ENCODE measurements around the gene GP1BA.

Gene GP1BA

DNA sequence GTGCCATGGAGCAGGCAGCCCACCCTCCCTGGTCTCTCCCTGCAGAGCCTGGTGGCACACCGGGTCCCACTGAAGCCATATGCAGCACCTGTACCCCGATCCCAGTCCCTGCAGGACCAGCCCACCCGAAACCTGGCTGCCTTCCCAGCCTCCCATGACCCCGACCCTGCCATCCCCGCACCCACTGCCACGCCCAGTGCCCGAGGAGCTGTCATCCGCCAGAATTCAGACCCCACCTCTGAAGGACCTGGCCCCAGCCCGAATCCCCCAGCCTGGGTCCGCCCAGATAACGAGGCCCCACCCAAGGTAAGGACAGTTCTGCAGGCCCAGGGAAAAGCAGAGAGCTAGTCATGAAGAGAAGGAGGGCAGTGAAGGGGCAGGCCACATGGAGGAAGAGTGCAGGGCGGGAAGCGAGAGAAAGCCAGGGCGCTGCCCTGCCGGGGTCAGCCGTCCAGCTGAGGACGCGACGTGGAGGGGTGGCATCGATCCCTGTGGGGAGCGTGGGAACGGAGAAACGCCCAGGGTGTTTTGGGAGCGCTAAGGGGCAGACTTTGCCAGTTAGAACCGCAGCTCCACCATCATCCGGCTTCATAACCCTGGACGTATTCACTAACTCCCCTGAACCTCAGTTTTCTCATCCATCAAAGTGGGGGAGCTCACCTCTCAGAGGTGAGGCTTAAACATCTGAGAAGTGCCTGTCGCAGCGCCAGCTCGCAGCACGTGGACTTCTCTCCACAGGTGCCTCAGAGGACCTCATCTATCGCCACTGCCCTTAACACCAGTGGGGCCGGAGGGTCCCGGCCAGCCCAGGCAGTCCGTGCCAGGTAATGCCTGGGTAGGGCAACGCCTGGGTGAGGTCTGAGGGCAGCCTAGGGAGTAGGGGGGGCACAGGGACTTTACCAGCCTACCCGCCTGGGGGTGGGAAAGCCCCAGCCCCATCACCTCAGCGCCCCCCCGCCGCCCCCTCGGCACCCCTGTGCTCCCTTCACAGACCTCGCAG lies 40.4 kb upstream of the GP1BA start:
- Histone ChIP-seq H3K4me2 (no peak overlapping the region), H3K79me2 (ENCODE audit: insufficient read depth, low read depth) (no peaks in the 10 kb centered on the region), H3K4me3 (IDR thresholded peaks at IDR 0.05; ENCODE audit: insufficient read depth, low read depth, low read length) (no peak overlapping the region), H3K27ac (no peak overlapping the region), H3K27me3 (ENCODE audit: insufficient read depth, low read depth) (no peaks in the 10 kb centered on the region), H2AFZ (ENCODE audit: low read depth) (no peak overlapping the region), H4K20me1 (ENCODE audit: insufficient read depth) (no peaks in the 10 kb centered on the region), H3K9ac (no peak overlapping the region), H3K36me3 (ENCODE audit: insufficient read depth) (no peaks in the 10 kb centered on the region), H3K4me1 (ENCODE audit: low read depth, poor library complexity, severe bottlenecking) (no peaks in the 10 kb centered on the region)
- TF ChIP-seq, protein P1, sequence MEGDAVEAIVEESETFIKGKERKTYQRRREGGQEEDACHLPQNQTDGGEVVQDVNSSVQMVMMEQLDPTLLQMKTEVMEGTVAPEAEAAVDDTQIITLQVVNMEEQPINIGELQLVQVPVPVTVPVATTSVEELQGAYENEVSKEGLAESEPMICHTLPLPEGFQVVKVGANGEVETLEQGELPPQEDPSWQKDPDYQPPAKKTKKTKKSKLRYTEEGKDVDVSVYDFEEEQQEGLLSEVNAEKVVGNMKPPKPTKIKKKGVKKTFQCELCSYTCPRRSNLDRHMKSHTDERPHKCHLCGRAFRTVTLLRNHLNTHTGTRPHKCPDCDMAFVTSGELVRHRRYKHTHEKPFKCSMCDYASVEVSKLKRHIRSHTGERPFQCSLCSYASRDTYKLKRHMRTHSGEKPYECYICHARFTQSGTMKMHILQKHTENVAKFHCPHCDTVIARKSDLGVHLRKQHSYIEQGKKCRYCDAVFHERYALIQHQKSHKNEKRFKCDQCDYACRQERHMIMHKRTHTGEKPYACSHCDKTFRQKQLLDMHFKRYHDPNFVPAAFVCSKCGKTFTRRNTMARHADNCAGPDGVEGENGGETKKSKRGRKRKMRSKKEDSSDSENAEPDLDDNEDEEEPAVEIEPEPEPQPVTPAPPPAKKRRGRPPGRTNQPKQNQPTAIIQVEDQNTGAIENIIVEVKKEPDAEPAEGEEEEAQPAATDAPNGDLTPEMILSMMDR (conservative IDR thresholded peaks at IDR 0.05; ENCODE audit: low read depth, low read length): no peak

DNA sequence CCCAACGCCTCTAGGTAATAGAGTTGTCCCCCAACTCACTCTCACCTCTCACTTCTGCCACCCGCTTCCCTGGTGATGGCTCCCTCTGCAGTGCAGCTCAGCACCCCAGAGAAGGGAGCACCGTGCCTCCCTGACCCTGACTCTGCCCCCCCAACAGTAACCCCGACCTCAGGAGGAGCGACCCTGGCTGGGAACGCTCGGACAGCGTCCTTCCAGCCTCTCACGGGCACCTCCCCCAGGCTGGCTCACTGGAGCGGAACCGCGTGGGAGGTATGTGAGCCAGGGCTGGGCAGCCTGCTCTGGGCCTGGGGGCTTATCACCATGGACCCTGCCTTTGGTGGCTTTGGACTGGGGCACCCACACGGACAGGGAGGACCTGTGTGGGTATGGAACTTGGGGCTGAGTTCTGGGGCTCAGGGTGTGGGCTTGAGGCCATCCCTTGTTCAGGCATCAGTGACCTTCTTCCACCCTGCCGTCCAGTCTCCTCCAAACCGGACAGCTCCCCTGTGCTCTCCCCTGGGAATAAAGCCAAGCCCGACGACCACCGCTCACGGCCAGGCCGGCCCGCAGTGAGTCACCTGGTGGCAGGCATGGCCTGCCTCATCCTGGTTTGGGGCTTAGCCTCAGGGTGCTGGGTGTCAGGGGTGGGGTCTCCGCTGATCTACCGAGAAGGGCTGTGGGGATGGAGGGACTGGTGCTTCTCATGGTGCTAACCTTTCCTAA lies 39.4 kb upstream of the GP1BA start:
- Histone ChIP-seq H3K4me2 (no peak overlapping the region), H3K79me2 (ENCODE audit: insufficient read depth, low read depth) (no peaks in the 10 kb centered on the region), H4K20me1 (ENCODE audit: insufficient read depth) (no peaks in the 10 kb centered on the region), H3K27me3 (ENCODE audit: insufficient read depth, low read depth) (no peaks in the 10 kb centered on the region), H2AFZ (ENCODE audit: low read depth) (no peak overlapping the region), H3K4me3 (IDR thresholded peaks at IDR 0.05; ENCODE audit: insufficient read depth, low read depth, low read length) (no peak overlapping the region), H3K36me3 (ENCODE audit: insufficient read depth) (no peaks in the 10 kb centered on the region), H3K27ac (no peak overlapping the region), H3K4me1 (ENCODE audit: low read depth, poor library complexity, severe bottlenecking) (no peaks in the 10 kb centered on the region), H3K9ac (no peak overlapping the region)
- TF ChIP-seq, protein P1 (conservative IDR thresholded peaks at IDR 0.05; ENCODE audit: low read depth, low read length): no peak

DNA sequence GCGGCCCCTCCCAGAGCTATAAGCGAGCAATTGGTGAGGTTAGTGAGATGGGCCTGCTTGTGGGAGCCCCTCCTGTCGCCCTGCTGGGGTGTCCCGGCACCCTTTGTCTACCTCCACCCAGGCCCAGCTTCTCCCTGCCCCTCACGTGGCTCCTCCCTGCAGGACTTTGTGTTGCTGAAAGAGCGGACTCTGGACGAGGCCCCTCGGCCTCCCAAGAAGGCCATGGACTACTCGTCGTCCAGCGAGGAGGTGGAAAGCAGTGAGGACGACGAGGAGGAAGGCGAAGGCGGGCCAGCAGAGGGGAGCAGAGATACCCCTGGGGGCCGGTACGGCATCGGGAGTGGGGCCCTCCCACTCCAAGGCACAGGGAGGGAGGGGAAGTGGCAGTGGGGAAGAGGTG lies 38.8 kb upstream of the GP1BA start:
- Histone ChIP-seq H3K27me3 (ENCODE audit: insufficient read depth, low read depth) (no peaks in the 10 kb centered on the region), H2AFZ (ENCODE audit: low read depth) (no peak overlapping the region), H4K20me1 (ENCODE audit: insufficient read depth) (no peaks in the 10 kb centered on the region), H3K27ac (no peak overlapping the region), H3K4me1 (ENCODE audit: low read depth, poor library complexity, severe bottlenecking) (no peaks in the 10 kb centered on the region), H3K79me2 (ENCODE audit: insufficient read depth, low read depth) (no peaks in the 10 kb centered on the region), H3K4me2 (no peak overlapping the region), H3K36me3 (ENCODE audit: insufficient read depth) (no peaks in the 10 kb centered on the region), H3K9ac (no peak overlapping the region), H3K4me3 (IDR thresholded peaks at IDR 0.05; ENCODE audit: insufficient read depth, low read depth, low read length) (no peak overlapping the region)
- TF ChIP-seq, protein P1 (conservative IDR thresholded peaks at IDR 0.05; ENCODE audit: low read depth, low read length): no peak

DNA sequence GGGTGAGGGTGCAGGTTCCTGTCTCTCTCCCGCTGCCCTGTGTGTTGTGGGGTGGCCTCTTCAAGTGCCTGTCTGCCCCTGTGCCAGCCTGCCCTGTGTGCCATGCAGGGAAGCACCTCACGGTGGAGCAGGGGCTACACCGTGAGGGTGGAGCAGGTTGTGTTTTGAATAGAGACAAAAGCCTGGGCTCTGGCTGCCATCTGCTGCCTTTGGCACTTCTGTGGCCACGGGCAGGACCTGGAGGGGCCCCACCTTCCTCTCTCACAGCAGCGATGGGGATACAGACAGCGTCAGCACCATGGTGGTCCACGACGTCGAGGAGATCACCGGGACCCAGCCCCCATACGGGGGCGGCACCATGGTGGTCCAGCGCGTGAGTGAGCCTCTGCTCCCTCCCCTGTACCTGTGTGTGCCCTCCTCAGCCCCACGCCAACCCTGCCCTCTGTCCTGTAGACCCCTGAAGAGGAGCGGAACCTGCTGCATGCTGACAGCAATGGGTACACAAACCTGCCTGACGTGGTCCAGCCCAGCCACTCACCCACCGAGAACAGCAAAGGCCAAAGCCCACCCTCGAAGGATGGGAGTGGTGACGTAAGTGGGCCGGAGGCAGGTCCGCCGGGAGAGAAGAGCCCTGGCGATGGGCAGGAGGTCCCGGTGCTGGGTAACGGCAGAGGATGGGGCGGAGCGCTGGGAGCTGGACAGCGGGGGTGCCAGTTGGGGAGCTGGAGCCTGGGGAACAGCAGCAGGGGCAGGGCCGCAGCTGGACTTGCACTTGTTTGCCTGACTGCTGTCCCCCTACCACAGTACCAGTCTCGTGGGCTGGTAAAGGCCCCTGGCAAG lies 38.1 kb upstream of the GP1BA start:
- Histone ChIP-seq H3K27ac (no peak overlapping the region), H3K36me3 (ENCODE audit: insufficient read depth) (no peaks in the 10 kb centered on the region), H3K4me3 (IDR thresholded peaks at IDR 0.05; ENCODE audit: insufficient read depth, low read depth, low read length) (no peak overlapping the region), H3K27me3 (ENCODE audit: insufficient read depth, low read depth) (no peaks in the 10 kb centered on the region), H3K4me1 (ENCODE audit: low read depth, poor library complexity, severe bottlenecking) (no peaks in the 10 kb centered on the region), H3K79me2 (ENCODE audit: insufficient read depth, low read depth) (no peaks in the 10 kb centered on the region), H3K4me2 (no peak overlapping the region), H4K20me1 (ENCODE audit: insufficient read depth) (no peaks in the 10 kb centered on the region), H2AFZ (ENCODE audit: low read depth) (no peak overlapping the region), H3K9ac (no peak overlapping the region)
- TF ChIP-seq, protein P1 (conservative IDR thresholded peaks at IDR 0.05; ENCODE audit: low read depth, low read length): no peak

All from KMS-11 (cell line).